GM19455 (cell line): ENCODE data around the gene PRR15.

Experiments used
- ATAC-seq: cut with Tn5 transposase; IDR thresholded peaks from one replicate; pipeline ENCODE4 v1.9.1; 2021; ENCODE audit not compliant: unreplicated experiment

The PRR15 gene

DNA sequence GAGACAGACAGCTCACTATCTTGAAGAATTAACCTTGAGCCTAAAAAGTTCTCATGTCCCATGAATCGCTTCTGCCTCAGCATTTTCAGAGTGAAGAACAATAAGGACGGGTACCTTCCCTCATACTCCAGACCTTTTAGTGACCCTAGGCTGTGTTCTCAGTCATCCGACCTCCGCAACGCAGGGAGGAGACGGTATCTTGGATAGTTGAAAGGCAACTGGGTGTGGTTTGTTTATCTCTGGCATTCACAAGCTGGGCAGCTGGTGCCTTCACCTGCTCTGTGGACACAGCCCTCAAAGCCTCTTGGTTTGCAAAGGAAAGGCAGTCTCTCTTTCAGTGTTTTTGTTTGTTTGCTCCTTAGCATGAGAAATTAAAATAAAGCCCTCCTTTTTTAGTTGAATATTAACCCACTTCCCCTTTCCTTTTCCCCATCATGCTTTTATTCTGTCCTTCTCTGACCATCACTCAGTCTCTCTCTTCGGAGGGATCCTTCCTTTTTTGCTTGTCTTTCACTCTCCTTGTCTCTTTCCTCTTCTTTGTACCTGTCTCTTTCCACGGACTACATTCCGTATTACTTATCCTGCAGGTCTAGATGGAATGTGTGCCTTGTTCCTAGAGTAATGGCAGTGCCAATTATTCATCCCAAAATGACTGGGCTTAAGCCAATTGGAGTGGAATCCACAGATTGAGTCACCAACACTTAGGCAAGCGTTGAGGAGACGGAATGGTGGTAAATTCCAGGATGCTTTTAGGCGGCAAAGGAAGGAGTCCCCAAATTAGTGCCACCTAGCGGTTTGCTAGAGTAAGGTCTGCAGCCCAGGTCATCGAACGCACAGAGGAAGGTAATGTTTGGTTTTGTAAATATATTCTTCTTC lies 45.8 kb downstream of the PRR15 start:
- ATAC-seq: no peak

GRCh38 chr7:29610086-29610485 lies 46.5 kb downstream of the PRR15 start:
- ATAC-seq: no peak

GRCh38 chr7:29611941-29612544 lies 48.4 kb downstream of the PRR15 start:
- no peak for ATAC-seq

GRCh38 chr7:29612596-29612995 lies 49.0 kb downstream of the PRR15 start:
- ATAC-seq: no peak

DNA sequence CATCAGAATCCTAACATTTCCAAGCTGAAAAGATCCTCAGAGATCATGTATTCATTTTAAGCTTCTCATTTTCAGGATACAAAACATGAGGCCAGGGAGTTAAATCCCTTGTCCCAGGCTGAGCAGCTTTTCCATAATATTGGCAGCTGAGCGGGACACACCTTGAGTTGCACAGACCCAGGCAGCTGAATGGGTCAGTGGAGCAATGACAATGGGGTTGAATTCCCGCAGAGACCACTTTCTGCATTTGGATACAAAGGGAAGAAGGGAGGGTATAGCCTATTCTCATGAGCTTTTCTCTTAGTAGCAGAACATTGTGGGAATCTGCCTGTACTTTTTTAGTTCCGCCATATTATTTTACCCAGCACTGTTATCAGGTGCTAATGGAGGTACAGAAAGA lies 49.5 kb downstream of the PRR15 start:
- ATAC-seq: no peak

- ATAC-seq: no peak
These were observed 50.6 kb downstream of the PRR15 start for GRCh38 chr7:29614229-29614628.
